Fibroblast of the conjunctiva (primary cell): ENCODE measurements around the gene FEZ2.

ENCODE experiments used
- DNase-seq: peaks from one replicate; pipeline ENCODE4 v3.0.0-alpha.2; 2010; ENCODE audit warnings: low read depth

FEZ2 gene

GRCh38 chr2:36561237-36561944 lies 36.6 kb downstream of the FEZ2 start:
- DNase-seq: peak; percentile 53

GRCh38 chr2:36560726-36561125 lies 37.2 kb downstream of the FEZ2 start:
- DNase-seq: no peak

DNA sequence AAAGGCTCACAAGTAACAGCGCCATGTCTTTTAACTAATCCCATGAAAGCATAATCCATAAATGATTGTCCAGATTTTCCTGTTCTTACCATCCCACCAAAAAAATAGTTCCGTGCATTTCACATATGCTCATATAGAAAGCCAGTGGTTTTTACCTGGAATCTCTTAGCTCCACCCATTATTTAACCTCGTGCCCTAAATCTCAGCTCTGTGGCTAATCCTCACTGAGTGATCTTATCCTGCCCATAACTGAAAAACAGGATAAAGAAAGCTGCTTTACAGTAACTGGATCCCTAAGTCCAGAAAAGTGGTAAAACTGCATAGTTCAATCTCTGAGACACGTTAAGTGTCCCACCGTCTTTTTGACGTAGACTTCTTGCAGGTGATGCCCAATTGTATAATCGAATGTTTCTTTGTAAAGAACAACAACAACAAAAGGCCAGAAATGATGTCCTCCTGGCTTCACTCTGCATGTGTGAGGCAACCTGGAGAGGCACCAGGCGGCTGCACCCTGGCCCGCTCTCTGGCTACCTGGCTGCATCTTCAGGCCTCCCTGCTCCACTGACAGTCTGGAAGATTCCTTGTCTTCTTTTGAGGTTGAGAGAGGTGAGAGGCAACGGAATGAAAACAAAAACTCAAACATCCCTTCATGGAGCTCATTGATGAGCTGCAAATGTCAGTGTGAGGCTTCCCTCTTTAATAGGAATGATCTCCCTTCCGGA lies 38.6 kb downstream of the FEZ2 start:
- DNase-seq: no peak

DNA sequence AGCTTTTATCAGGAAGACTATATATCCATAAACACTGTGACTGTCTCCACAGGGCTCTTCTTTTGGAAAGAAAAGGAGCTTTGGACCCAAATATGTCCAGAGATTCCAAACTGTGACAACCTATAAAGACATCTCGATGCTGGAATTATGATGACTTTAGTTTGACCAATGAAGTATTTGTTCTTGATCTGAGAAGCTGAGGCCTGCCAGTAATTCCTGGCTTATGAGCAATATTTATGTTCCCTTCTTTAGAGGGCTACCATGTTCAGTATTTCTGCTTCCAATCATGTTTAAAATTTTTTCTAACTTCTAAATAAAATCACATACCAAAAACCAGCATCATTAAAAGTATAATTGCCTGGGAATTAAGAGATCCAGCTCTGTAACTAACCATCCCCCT lies 41.1 kb downstream of the FEZ2 start:
- peak; percentile 9 for DNase-seq

- DNase-seq: no peak
Observed at GRCh38 chr2:36555789-36556188, 42.2 kb downstream of the FEZ2 start.

DNA sequence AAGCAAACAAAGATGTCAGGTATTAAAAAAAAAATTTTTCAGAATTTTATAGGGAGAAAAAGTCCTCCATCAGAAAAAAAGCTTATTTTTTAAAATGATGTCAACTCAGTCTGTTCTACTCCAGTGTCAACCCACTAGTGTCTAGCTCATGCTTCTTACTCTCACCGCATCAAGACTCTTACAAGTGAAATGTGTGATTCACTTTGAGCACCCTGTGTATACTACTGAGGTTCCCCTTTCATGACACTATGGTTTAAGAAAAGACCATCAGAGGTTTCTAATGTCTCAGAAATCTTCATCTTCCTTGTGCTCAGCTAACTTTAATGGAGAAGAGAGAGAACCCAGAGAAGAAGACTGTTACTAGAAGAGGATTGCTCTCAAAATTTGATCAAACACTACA lies 43.4 kb downstream of the FEZ2 start:
- no peak for DNase-seq

DNA sequence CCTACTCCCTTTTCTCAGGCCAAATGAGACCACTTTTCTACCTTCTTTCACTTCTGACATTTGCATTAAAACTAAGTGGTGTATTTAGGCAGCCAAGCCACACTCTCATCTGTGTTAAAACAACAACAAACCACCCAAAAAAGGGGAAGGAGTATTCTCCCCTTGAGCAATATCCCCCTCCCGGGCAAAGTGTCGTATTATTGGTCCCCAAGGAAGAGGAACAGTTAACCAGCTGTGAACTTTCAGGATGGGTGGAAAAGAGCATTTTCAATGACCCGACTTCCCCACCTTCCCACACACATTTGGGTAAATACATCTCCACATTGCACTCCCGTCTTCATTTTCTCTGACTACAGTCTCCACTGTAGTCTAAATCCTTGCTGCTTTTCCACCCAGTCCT lies 44.3 kb downstream of the FEZ2 start:
- no peak for DNase-seq

DNA sequence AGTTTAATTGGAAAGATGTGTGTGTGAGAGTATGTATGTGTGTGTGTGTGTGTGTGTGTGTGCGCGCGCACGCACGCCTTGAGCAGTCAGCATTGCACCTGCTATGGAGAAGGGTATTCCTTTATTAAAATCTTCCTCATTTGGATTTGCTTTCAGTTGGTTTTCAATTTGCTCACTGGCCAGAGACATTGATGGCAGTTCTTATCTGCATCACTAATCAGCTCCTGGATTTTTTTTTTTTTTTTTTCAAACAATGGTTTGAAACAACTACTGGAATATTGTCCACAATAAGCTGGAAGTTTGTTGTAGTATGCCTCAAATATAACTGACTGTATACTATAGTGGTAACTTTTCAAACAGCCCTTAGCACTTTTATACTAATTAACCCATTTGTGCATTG lies 48.0 kb downstream of the FEZ2 start:
- no peak for DNase-seq

DNA sequence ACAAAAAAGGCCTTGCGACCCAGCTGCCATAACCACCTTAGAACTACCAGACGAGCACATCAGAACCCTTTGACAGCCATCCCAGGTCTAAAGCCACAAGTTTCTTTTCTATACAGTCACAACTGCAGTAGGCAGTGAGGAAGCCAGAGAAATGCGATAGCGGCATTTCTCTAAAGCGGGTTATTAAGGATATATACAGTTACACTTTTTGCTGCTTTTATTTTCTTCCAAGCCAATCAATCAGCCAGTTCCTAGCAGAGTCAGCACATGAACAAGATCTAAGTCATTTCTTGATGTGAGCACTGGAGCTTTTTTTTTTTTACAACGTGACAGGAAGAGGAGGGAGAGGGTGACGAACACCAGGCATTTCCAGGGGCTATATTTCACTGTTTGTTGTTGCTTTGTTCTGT lies 48.8 kb downstream of the FEZ2 start:
- DNase-seq: no peak

- no peak for DNase-seq
Observed at GRCh38 chr2:36547906-36548305, 50.1 kb downstream of the FEZ2 start.

DNA sequence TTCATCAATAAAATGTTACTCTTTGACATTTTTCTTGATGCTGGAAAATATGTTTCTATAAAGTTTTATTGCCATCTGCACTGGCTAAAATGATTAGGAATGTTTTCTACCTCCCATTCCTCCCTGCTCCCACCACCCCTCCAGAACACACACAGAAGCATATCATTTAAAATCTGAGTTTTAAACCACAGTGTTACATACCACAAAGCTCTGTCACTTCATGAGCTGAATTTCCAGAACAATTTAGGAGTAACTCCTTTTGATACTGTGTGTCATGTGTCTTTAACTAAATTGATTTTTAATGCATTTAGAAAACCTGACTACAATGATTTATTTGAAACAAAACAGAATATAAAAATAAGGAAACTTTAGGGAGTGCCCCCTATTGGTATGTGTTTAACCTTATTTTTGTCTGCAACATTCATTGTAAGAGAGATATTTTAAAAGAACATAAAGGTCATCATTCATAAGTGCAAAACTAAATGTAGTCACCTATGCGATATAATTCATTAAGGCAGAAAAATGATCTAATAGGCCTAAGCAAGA lies 52.0 kb downstream of the FEZ2 start:
- no peak for DNase-seq

DNA sequence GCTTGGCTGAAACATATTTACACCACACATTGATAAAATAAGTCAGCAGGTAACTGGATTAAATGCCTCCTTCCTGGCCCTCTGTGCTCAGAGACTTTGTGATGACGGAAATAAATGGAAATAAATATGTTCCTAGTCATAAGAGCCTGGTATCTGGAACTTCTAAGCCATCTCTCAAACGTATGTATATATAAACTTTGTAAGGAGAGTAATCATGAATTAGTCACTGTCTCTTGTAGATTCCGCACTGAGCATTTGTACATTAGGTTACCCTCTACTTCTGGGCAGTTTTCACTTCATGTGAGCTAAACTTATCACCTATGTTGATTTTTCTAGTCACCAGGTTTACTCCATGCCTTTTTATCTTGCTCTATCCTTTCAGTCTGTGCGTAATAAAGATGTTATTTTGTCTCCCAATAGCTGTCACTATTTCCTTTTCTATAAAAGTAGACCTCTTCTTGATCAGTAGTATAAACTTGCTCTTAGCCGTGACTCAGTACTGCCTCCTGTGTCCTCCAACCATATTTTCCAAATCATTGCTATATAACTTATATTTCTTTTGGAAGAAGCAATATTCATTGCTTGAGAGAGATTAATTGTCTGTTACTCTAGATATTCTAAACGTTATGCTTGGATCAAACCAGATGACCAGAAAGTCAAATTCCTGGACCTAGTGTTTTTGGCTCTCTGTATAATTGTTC lies 53.2 kb downstream of the FEZ2 start:
- DNase-seq: no peak

DNA sequence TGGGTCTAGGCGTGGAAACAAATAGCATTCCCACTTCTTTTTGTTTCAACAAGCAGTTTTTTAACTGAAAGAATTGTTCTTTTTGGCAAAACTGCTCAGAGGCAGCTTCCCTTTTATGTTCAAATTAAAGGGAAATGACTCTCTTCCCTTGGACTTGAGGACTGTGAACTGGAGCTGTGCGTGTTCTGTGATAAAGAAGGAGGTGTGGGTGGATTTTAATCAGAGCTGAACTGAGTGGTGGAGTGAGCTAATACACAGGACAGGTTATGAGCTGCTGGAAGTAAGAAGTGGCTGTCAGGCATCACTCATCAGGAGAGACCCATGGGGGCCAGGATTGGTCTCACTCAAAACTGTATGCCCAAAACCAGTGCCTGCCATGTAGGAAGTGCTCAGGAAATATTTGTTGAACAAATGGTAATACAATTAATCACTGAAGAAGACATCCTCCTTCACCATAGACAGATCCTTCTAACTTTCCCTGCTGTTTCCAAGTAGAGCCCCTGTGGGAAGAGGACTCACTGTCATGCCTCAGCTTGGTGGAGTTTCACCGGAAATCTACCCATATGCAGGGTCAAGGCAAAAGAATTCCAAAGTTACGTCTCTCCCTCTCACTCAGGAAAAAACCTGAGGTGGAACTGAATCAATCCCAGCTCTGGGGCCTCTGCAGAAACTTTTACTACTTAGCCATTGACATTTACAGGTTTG lies 55.9 kb downstream of the FEZ2 start:
- DNase-seq: no peak

DNA sequence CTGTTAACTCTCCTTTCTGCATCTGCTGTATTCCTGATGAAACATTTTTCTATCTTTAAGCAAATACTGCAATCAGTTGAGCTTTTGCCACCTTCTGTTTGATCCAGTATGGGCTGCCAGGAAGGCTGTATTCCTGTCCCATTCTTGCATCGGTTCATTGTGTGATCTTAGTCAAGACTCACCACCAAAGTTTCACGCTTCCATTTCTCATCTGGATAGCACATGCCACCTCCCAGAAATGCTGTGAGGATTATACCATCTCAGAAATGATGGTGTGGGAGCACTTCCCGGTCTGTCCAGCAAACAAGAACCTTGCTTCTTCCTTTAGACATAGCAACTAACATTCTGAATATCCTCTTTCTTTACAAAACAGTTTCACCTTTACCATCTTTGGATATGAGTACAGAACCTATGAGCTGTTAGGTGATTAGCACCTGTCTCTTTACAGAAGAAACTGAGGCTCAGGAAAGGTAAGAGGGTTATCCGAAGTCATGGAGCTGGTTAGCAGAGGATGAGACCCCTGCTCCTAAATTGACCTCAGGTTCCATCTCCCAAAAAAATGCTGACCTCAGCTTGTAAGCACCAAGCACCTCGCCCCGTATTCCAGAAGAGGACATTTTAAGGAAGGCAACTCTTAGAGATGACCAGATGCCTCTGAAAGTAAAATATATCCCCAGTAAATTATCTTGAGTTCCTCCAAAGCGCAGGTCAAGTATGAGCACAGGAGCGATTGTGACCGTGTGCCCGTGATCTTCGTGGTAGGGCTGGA lies 56.8 kb downstream of the FEZ2 start:
- no peak for DNase-seq

DNA sequence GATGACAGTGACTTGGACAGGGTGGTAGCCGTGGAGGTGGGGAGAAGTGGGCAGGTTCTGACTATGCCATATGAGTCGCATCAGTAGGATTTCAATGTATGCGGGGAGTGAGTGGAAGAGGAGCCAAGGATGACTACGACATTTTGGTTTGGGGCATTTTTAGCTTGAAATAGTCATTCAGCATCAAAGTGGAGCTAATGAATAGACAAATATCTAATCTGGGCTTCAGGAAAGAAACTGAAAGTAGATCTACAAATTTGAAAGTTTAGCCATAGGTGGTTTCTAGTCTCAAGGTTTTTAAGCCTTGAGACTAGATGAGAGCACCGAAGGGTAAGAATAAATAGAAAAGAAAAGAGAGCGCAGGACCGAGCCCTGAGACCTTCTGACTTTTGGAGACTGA lies 58.3 kb downstream of the FEZ2 start:
- DNase-seq: no peak

DNA sequence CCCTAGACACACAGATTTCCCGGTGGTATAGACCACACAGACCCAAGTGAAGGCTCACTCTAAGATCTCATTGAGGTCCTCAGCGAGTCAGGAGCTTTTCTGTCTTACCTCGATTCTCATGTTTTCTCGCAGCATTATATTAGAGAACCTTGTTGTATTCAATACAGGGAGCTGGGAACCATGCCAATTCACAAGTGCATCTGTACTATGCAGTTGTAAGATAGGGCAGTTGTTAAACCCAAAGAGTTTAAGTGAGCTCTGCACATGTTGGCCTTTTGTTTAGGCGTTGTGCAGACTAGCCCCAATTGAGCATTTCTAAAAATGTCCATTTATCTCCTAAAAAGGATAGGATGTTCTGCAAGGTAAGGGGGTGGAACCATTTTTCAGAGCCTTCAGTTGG lies 59.6 kb downstream of the FEZ2 start:
- no peak for DNase-seq

- no peak for DNase-seq
Observed at GRCh38 chr2:36536776-36537175, 61.2 kb downstream of the FEZ2 start.

DNA sequence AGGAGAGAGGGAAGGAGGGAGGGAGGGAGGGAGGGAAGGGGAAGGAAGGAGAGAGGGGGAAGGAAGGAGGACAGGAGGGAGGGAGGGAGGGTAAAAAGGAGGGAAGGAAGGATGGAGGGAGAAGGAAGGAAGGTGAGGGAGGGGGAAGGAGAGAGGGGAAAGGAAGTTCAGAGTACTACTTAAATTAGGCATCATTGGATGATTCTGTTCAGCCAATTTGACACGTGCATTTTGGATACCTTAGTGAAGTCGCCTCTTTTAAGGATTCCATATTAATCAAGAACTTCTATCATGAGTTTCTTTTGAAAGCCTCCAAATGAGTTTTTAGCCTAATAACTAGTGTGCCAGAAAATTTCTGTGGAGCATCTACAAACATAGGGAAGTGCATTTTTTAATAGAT lies 62.9 kb downstream of the FEZ2 start:
- DNase-seq: no peak

DNA sequence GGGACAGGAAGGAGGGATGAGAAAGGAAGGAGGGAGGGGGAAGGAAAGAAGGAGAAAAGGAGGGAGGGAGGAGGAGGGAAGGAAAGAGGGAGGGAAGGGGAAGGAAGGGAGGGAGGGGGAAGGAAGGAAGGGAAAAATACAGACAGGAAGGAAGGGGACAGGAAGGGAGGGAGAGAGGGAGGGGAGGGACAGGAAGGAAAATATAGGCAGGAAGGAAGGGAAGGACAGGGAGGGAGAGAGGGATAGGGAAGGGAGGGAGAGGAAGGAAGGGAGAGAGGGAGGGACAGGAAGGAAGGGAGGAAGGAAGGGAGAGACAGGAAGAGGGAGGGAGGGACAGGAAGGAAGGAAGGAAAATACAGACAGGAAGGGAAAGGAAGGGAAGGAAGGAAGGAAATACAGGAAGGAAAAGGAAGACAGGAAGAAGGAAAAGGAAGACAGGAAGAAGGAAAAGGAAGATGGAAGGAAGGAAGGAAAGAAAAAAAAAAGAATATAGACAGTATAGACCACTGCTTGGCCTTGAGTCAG lies 63.6 kb downstream of the FEZ2 start:
- no peak for DNase-seq

GRCh38 chr2:36530983-36531354 lies 67.0 kb downstream of the FEZ2 start:
- DNase-seq: peak; percentile 62
